Fibroblast of lung (primary cell): ENCODE measurements around the gene C1RL.

Experiments
- CTCF ChIP-seq, 2 donors: IDR thresholded peaks in 1 of 2; conservative IDR thresholded peaks in 1 of 2; 1 replicate in 1 of 2; 2 replicates in 1 of 2; pipeline ENCODE4 v1.5.1; 2011 to 2012; ENCODE audit warnings: low read length in 2 of 2, control low read depth in 1 of 2, inconsistent platforms in 1 of 2, low read depth in 1 of 2, mild to moderate bottlenecking in 1 of 2
- EZH2 ChIP-seq: IDR thresholded peaks from 2 replicates; pipeline ENCODE4 v1.5.1; 2012; ENCODE audit warnings: low read length, control low read depth, mild to moderate bottlenecking; ENCODE audit errors: missing control alignments

- no peak for TF ChIP-seq EZH2
- no peak for TF ChIP-seq CTCF (conservative IDR thresholded peaks at IDR 0.05 in 1 of 2, IDR thresholded peaks at IDR 0.05 in 1 of 2; ENCODE audit: low read depth in 1 of 2, low read length in 2 of 2)
These were observed 45.0 kb upstream of the C1RL start for GRCh38 chr12:7154042-7154441.
